GM21825 (cell line): ENCODE data around the gene SCEL.
"Not testable (repeated sequence)": the region's sequence is repeated elsewhere in the genome, so short reads cannot be mapped to it uniquely, and the experiment has no call there.

ENCODE experiments used
- ATAC-seq: cut with Tn5 transposase; IDR thresholded peaks from one replicate; pipeline ENCODE4 v1.9.1; 2021; ENCODE audit warnings: mild to moderate bottlenecking, moderate library complexity; ENCODE audit not compliant: unreplicated experiment

The SCEL gene

DNA sequence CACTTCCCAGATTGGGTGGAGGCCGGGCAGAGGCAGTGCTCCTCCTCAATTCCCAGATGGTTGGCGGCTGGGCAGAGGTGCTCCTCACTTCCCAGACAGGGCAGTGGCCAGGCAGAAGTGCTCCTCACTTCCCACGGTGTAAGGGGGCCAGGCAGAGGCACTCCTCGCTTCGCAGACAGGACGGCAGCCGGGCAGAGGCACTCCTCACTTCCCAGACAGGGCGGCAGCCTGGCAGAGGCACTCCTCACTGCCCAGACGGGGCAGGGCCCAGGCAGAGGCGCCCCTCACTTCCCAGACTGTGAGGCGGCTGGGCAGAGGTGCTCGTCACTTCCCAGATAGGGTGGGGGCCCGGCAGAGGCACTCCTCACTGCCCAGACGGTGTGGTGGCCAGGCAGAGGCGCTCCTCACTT is 125.3 kb downstream of the SCEL start:
- no peak for ATAC-seq

DNA sequence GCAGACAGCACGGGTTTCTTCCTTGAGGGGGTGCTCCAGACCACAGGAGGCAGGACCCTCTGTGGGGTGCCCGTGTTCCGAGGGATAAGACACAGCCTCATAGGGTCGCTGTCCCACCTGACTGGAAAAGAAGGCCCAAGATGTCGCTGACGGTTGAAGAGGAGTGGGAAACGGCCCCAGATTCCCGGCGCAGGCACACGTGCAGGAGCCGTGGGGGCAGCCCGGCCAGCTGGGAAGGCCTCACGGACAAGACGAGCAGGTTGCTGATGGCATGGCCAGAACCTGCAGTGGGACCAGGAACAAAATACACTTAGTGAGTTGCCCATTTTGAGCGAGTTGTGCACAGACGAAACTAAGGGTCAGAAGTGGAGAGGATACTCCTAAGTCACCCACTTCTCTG is 126.8 kb downstream of the SCEL start:
- ATAC-seq = not testable (repeated sequence)

GRCh38 chr13:77662831-77663230 is 127.3 kb downstream of the SCEL start:
- ATAC-seq = not testable (repeated sequence)

GRCh38 chr13:77674852-77675251 is 139.3 kb downstream of the SCEL start:
- no peak for ATAC-seq

DNA sequence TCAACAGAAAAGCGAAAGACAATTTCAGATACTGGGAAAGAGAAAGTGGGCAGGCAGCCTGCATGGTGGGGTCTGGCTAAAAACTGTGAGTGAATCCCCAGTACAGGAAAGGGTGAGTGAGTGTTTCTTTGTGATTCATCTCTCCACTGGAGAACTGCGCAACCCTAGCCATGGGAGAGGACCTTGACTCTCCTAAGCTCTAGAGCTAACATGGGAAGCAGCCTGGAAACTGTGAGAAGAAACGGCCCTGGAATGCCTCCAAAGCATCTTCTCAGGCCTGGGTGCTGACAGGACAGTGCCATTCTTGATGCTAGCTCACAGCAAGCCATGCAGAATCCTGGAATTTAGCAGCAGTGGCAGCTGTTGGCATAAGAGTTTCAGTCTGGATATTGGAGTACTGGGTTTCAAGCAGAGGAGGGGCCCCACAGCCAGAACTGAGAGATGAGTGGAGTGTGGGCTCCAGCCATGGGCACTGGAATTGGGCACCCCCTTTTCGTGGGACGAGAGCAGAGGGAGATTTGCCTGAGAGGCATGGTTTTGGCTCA is 143.3 kb downstream of the SCEL start:
- ATAC-seq = no peak

GRCh38 chr13:77687799-77688198 is 152.3 kb downstream of the SCEL start:
- no peak for ATAC-seq

GRCh38 chr13:77691871-77692270 is 156.4 kb downstream of the SCEL start:
- no peak for ATAC-seq

GRCh38 chr13:77692746-77693448 is 157.4 kb downstream of the SCEL start:
- no peak for ATAC-seq

- no peak for ATAC-seq
Measured at GRCh38 chr13:77693449-77693940, 158.0 kb downstream of the SCEL start.
